Loucy (cell line): ENCODE data around the gene CABP7.

Source experiments
- H2AFZ ChIP-seq: fragments of 200-600 bp; sonication (generic); 2 replicates; pipeline ENCODE4 v1.6.0; 2016; ENCODE audit warnings: antibody characterized with exemption, mild to moderate bottlenecking, low read length, moderate library complexity
- H3F3A ChIP-seq: fragments of 200-600 bp; 2 replicates; pipeline ENCODE4 v1.6.0; 2016; ENCODE audit warnings: antibody characterized with exemption, low read depth, mild to moderate bottlenecking
- H3K27me3 ChIP-seq: fragments of 200-600 bp; sonication (generic); 2 replicates; pipeline ENCODE4 v1.6.1; 2014; ENCODE audit warnings: low read length, mild to moderate bottlenecking; ENCODE audit not compliant: insufficient read depth, poor library complexity, severe bottlenecking
- H3K36me3 ChIP-seq: fragments of 200-600 bp; sonication (generic); 2 replicates; pipeline ENCODE4 v1.6.1; 2016; ENCODE audit warnings: low read length; ENCODE audit not compliant: insufficient read depth
- H3K4me1 ChIP-seq: fragments of 200-600 bp; sonication (generic); 2 replicates; pipeline ENCODE4 v1.5.1; 2014; ENCODE audit warnings: low read length, mild to moderate bottlenecking; ENCODE audit not compliant: insufficient read depth, poor library complexity, severe bottlenecking
- H3K4me2 ChIP-seq: fragments of 200-600 bp; sonication (generic); 2 replicates; pipeline ENCODE4 v1.6.0; 2014; ENCODE audit warnings: antibody characterized with exemption, low read length, low read depth, mild to moderate bottlenecking; ENCODE audit not compliant: poor library complexity, severe bottlenecking
- H3K4me3 ChIP-seq: fragments of 200-600 bp; sonication (generic); 2 replicates; pipeline ENCODE4 v1.5.1; 2014; ENCODE audit warnings: low read length, mild to moderate bottlenecking, mixed read lengths; ENCODE audit not compliant: poor library complexity, severe bottlenecking
- H3K79me2 ChIP-seq: fragments of 200-600 bp; sonication (generic); 2 replicates; pipeline ENCODE4 v1.6.1; 2014; ENCODE audit warnings: low read length; ENCODE audit not compliant: insufficient read depth
- H3K9ac ChIP-seq: fragments of 200-600 bp; sonication (generic); 2 replicates; pipeline ENCODE4 v1.6.0; 2014; ENCODE audit warnings: mild to moderate bottlenecking, low read depth, low read length, moderate library complexity; ENCODE audit not compliant: poor library complexity, severe bottlenecking
- H3K9me2 ChIP-seq: fragments of 200-600 bp; sonication (generic); replicated peaks from 2 replicates; pipeline ENCODE4 v1.6.1; 2016; ENCODE audit warnings: low read depth, low read length, mixed read lengths
- H3K9me3 ChIP-seq: fragments of 200-600 bp; sonication (generic); 2 replicates; pipeline ENCODE4 v1.6.1; 2014; ENCODE audit warnings: mild to moderate bottlenecking, antibody characterized with exemption, low read length, low read depth; ENCODE audit not compliant: insufficient read depth
- H4K20me1 ChIP-seq: fragments of 200-600 bp; sonication (generic); 2 replicates; pipeline ENCODE4 v1.6.0; 2014; ENCODE audit warnings: antibody characterized with exemption, low read length, mild to moderate bottlenecking; ENCODE audit not compliant: insufficient read depth, poor library complexity, severe bottlenecking
- CTCF ChIP-seq: fragments of 200-600 bp; sonication (generic); conservative IDR thresholded peaks from 2 replicates; pipeline ENCODE4 v1.5.1; 2014; ENCODE audit warnings: mild to moderate bottlenecking, antibody characterized with exemption, low read length
- EZH2phosphoT487 ChIP-seq: fragments of 200-600 bp; IDR thresholded peaks from 2 replicates; pipeline ENCODE4 v1.6.1; 2018; ENCODE audit warnings: antibody characterized with exemption, mild to moderate bottlenecking, moderate library complexity, borderline replicate concordance

The CABP7 gene

GRCh38 chr22:29697853-29698598, 21.8 kb upstream of the CABP7 start:
- H3K79me2 ChIP-seq: no peaks in the 10 kb centered on the region
- no peak overlapping the region for H3K9ac ChIP-seq
- H3K9me2 ChIP-seq: no peaks in the 10 kb centered on the region
- no peak overlapping the region for H2AFZ ChIP-seq
- H3K4me1 ChIP-seq: no peaks in the 10 kb centered on the region
- peaks cover 38% of the 10 kb centered on the region; the same call in 1 of the 2 replicates for H3K36me3 ChIP-seq
- H4K20me1 ChIP-seq: no peaks in the 10 kb centered on the region
- TF ChIP-seq EZH2phosphoT487 (no peak), CTCF (no peak)
- H3K4me2 ChIP-seq: no peak overlapping the region
- H3F3A ChIP-seq: no peaks in the 10 kb centered on the region
- no peaks in the 10 kb centered on the region for H3K9me3 ChIP-seq
- no peak overlapping the region for H3K4me3 ChIP-seq
- H3K27me3 ChIP-seq: no peaks in the 10 kb centered on the region

- H3K9me3 ChIP-seq: no peaks in the 10 kb centered on the region
- no peak overlapping the region for H3K4me2 ChIP-seq
- H3K9ac ChIP-seq: no peak overlapping the region
- no peaks in the 10 kb centered on the region for H3F3A ChIP-seq
- H3K4me3 ChIP-seq: no peak overlapping the region
- no peak overlapping the region for H2AFZ ChIP-seq
- H3K4me1 ChIP-seq: no peaks in the 10 kb centered on the region
- no peaks in the 10 kb centered on the region for H3K9me2 ChIP-seq
- H3K36me3 ChIP-seq: peaks cover 17% of the 10 kb centered on the region; the same call in 1 of the 2 replicates
- H3K79me2 ChIP-seq: no peaks in the 10 kb centered on the region
- no peak for TF ChIP-seq EZH2phosphoT487
- no peak for TF ChIP-seq CTCF
- no peaks in the 10 kb centered on the region for H4K20me1 ChIP-seq
- no peaks in the 10 kb centered on the region for H3K27me3 ChIP-seq
Observed at GRCh38 chr22:29700206-29700899, 19.4 kb upstream of the CABP7 start.

DNA sequence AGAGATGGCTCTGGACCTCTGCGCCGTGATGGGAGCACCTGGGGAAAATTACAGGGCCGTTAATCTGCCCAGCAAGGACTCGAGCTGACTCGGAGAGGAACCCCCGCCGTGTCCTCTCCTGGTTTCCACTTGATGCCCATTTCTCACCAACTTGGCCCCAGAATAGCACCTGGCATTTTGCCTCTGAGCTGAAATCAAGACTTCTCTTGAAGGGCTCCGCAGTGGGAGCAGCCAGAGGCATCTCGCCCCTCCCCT, 19.0 kb upstream of the CABP7 start:
- Histone ChIP-seq H4K20me1 (no peaks in the 10 kb centered on the region), H3K27me3 (no peaks in the 10 kb centered on the region), H3K4me3 (no peak overlapping the region), H3K9ac (no peak overlapping the region), H3F3A (no peaks in the 10 kb centered on the region), H3K4me1 (no peaks in the 10 kb centered on the region), H3K9me3 (no peaks in the 10 kb centered on the region), H3K79me2 (no peaks in the 10 kb centered on the region), H3K36me3 (peaks cover 13% of the 10 kb centered on the region; the same call in 1 of the 2 replicates), H3K9me2 (no peaks in the 10 kb centered on the region), H2AFZ (no peak overlapping the region), H3K4me2 (no peak overlapping the region)
- TF ChIP-seq CTCF (no peak), EZH2phosphoT487 (no peak)
